22Rv1 (cell line): ENCODE data around the gene NUDT1.

Experiments
- ZFX ChIP-seq: fragments of 450-650 bp; IDR thresholded peaks from 2 replicates; pipeline ENCODE4 v1.6.1; 2017; ENCODE audit warnings: antibody characterized with exemption, borderline replicate concordance
- TF ChIP-seq, protein P1 (sequence below): fragments of 450-650 bp; IDR thresholded peaks from 2 replicates; pipeline ENCODE4 v1.5.1; 2017; ENCODE audit warnings: mild to moderate bottlenecking

DNA sequence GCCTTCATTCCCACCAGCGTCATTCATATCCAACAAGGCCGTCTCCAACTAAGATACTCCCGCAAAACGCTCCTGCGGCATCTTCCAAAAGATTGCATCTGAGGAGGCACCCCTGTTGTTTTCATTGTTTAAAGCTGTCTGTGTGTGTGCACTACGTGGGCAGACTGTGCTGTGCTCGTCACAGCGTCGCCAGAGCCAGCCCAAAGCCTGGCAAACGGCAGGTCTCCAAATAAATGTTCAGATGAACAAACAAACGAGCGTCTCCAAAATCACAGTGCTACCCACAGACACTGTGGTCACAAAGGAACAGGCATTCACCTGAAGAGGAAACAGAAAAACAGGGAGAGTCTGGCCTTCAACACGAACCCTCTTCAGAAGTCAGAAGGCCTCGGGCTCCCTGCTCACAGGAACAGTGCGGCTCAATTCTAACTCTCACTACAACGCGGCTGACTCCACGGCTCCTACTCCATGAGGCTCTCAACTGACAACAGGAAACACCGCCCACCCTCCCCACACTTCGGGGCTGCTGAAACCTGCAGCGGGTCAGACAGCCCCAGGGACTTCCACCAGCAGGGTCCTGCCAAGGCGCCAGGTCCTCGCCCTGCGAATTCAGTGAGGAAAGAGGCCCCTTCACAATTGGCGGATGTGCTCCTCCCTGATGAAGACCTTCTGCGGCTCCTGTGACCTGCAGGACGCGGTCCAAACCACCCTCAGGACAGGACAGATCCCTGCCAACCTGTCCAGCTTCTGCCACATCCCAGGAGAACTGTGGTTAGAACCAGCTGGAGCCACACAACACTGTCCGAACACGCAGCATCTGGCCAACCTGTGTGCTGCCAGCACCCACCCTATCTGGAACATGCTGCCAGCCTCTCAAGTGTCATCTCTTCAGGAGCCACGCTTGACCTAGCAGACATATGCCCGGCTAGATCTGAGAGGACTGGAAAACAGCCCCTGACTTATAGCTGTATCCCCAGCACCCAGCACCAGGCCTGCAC is 45.3 kb upstream of the NUDT1 start:
- TF ChIP-seq, protein P1, sequence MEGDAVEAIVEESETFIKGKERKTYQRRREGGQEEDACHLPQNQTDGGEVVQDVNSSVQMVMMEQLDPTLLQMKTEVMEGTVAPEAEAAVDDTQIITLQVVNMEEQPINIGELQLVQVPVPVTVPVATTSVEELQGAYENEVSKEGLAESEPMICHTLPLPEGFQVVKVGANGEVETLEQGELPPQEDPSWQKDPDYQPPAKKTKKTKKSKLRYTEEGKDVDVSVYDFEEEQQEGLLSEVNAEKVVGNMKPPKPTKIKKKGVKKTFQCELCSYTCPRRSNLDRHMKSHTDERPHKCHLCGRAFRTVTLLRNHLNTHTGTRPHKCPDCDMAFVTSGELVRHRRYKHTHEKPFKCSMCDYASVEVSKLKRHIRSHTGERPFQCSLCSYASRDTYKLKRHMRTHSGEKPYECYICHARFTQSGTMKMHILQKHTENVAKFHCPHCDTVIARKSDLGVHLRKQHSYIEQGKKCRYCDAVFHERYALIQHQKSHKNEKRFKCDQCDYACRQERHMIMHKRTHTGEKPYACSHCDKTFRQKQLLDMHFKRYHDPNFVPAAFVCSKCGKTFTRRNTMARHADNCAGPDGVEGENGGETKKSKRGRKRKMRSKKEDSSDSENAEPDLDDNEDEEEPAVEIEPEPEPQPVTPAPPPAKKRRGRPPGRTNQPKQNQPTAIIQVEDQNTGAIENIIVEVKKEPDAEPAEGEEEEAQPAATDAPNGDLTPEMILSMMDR: no peak
- no peak for TF ChIP-seq ZFX
